CD4-positive, alpha-beta T cell treated with Interleukin-6 for 4 hours (primary cell): ENCODE data around the gene AGA.

Source experiments
- DNase-seq: peaks from one replicate; pipeline ENCODE4 v3.0.0-alpha.2; 2020; ENCODE audit warnings: mixed read lengths

Gene AGA

GRCh38 chr4:177446586-177446985, 4.3 kb upstream of the AGA start:
- DNase-seq, result no peak

GRCh38 chr4:177444911-177445736, 2.9 kb upstream of the AGA start:
- DNase-seq, result no peak

GRCh38 chr4:177441061-177441802, 1.0 kb downstream of the AGA start:
- peak; percentile 14 for DNase-seq

GRCh38 chr4:177436456-177436855, 5.8 kb downstream of the AGA start:
- DNase-seq, result no peak

GRCh38 chr4:177434667-177435066, 7.6 kb downstream of the AGA start:
- DNase-seq, result no peak

GRCh38 chr4:177427192-177427591, 15.0 kb downstream of the AGA start:
- DNase-seq, result no peak

GRCh38 chr4:177419434-177419833, 22.8 kb downstream of the AGA start:
- DNase-seq, result no peak

- no peak for DNase-seq
These were observed 28.6 kb downstream of the AGA start for GRCh38 chr4:177413656-177414055.

GRCh38 chr4:177413076-177413475, 29.2 kb downstream of the AGA start:
- no peak for DNase-seq

GRCh38 chr4:177411996-177412395, 30.2 kb downstream of the AGA start:
- no peak for DNase-seq

GRCh38 chr4:177410566-177410965, 31.7 kb downstream of the AGA start:
- DNase-seq, result no peak

GRCh38 chr4:177408023-177408422, 34.2 kb downstream of the AGA start:
- DNase-seq, result no peak

- no peak for DNase-seq
These were observed 36.7 kb downstream of the AGA start for GRCh38 chr4:177405508-177405907.

GRCh38 chr4:177404986-177405385, 37.3 kb downstream of the AGA start:
- no peak for DNase-seq

- DNase-seq, result no peak
These were observed 37.9 kb downstream of the AGA start for GRCh38 chr4:177404342-177404741.

GRCh38 chr4:177403746-177404145, 38.5 kb downstream of the AGA start:
- DNase-seq, result no peak

- no peak for DNase-seq
These were observed 40.5 kb downstream of the AGA start for GRCh38 chr4:177401658-177402273.

- no peak for DNase-seq
These were observed 42.2 kb downstream of the AGA start for GRCh38 chr4:177400030-177400429.

- no peak for DNase-seq
These were observed 45.9 kb downstream of the AGA start for GRCh38 chr4:177396352-177396751.

GRCh38 chr4:177393236-177393635, 49.0 kb downstream of the AGA start:
- DNase-seq, result peak; percentile 35

- no peak for DNase-seq
These were observed 50.3 kb downstream of the AGA start for GRCh38 chr4:177391953-177392352.

GRCh38 chr4:177391287-177391686, 51.0 kb downstream of the AGA start:
- no peak for DNase-seq

GRCh38 chr4:177386278-177386815, 55.9 kb downstream of the AGA start:
- DNase-seq, result no peak
